ENCODE results near the gene MITF. TPM values are rescaled to one million over a fixed set of nuclear protein-coding genes. Genes with fewer than 3 reads are reported as not detected.

The MITF gene
- total and polyA plus RNA-seq, 7 donors = 11.8 to 98.1 (median 49.9) TPM

DNA sequence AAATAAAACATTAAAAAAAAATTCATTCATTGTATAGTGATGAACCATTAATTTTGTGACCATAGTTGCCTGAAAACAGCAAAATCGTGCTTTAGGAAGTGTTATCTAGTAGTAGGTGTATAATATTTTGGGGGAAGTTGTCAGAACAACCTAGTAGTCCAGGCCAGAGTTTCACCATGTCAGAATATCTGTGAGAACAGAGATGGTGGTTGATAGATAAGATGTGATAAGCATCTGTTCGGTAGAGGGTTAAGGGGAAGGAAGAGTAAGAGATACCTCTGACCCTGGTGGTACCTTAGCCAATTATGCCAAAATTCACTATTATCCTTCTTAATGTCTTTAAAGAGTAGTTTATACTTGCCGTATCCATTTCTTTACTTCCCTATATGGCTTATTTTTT lies 113.8 kb downstream of the MITF start:
- no peak for DNase-seq
- Histone ChIP-seq H3K36me3 (ENCODE audit: insufficient read depth in 1 of 2, low read depth in 1 of 2) (no peaks in the 10 kb centered on the region), H3K4me1 (peaks cover 64% of the 10 kb centered on the region), H3K9me3 (no peaks in the 10 kb centered on the region), H3K27ac (no peak overlapping the region), H3K4me3 (no peak overlapping the region), H3K27me3 (ENCODE audit: insufficient read depth in 3 of 3, low read length in 2 of 3) (no peaks in the 10 kb centered on the region)
- intact Hi-C loops (cut with DNase I) = loop anchor here in 1 of 2 donors (5.0 kb wide), 1 partner anchor 161 kb away; no protein-coding TSS in a partner anchor
- ATAC-seq = no peak
- TF ChIP-seq, protein P1, sequence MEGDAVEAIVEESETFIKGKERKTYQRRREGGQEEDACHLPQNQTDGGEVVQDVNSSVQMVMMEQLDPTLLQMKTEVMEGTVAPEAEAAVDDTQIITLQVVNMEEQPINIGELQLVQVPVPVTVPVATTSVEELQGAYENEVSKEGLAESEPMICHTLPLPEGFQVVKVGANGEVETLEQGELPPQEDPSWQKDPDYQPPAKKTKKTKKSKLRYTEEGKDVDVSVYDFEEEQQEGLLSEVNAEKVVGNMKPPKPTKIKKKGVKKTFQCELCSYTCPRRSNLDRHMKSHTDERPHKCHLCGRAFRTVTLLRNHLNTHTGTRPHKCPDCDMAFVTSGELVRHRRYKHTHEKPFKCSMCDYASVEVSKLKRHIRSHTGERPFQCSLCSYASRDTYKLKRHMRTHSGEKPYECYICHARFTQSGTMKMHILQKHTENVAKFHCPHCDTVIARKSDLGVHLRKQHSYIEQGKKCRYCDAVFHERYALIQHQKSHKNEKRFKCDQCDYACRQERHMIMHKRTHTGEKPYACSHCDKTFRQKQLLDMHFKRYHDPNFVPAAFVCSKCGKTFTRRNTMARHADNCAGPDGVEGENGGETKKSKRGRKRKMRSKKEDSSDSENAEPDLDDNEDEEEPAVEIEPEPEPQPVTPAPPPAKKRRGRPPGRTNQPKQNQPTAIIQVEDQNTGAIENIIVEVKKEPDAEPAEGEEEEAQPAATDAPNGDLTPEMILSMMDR (IDR thresholded peaks at IDR 0.05) = no peak
- 84 to 89% (median 88%) methylated on average over 3 of the region's 3 CpGs for WGBS, 3 donors

DNA sequence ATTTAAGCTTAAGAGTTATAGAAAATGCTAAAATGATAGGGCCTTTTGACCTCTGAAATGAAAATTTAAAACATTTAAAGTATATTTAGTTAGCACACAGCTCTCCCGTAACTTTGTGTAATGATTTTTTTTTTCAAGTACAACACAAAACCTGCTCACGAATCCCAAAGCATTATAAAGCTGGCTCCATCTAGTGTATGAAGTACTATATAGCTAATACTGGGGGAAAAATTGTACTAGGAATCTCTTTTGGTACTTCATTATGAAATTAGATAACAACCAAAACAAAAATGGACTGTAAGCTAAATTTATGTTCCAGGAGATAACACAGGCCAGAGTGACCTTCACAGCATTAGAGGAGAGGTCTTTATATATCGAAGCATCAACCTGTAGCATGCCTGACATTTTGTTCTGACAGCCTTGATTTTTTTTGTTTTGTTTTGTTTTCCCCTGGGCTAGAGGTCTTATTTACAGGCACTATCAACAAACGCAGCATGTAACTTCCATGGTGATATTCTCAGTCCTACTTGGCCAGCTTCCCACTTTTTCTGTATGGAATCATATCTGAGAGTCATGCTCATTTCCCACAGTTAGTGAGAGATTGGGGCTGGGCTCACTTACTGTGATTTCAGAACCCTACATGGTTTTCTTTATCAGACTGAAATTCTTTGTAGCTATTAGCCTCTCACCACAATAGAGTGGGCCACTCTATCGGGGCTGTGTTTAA lies 116.3 kb downstream of the MITF start:
- Histone ChIP-seq H3K27me3 (ENCODE audit: insufficient read depth in 3 of 3, low read length in 2 of 3) (no peaks in the 10 kb centered on the region), H3K9me3 (no peaks in the 10 kb centered on the region), H3K36me3 (ENCODE audit: insufficient read depth in 1 of 2, low read depth in 1 of 2) (no peaks in the 10 kb centered on the region), H3K4me3 (no peak overlapping the region), H3K27ac (peak overlapping the region; percentile 23), H3K4me1 (peaks cover 44% of the 10 kb centered on the region)
- DNase-seq = no peak
- intact Hi-C loops (cut with DNase I) = loop anchor here in 1 of 2 donors (5.0 kb wide), 2 partner anchors 33 to 163 kb away; no protein-coding TSS in a partner anchor
- WGBS, 3 donors = 19 to 30% (median 20%) methylated on average over 5 of the region's 5 CpGs
- TF ChIP-seq, protein P1 (IDR thresholded peaks at IDR 0.05) = peak; percentile 51
- peak; percentile 50 to 83 (median 68) for ATAC-seq

DNA sequence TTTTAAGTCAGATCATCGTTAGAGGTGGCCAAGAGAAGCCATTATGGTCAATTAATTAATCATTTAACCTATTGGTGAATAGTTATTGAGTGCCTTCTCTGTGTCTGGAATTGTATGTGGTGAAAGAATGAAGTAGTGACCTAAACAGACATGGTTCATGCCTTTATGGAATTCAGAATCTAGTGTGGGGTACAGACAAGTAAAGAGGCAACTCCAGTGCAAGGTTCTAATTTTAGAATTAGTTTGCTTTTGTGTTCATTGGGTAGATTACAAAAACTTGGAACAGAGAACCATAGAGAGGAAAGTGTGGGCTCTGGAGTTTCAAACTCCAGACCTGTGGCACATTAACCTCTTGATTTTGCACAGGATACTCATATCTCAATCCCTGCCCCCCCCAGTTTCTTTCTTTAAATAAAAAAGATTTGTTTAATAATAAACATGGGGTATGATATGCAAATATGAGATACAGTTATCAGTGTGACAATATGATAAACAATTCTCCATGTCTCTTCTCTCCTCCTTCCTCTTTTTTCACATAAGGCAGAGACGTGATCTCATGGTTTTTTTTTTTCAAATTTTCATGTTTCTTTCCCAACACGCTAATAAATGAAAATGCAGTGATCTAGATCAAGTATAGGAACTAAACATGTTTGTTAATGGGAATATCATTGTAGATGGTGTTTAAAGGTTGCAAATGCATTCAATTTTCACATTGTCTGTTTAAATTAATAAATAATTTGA lies 117.9 kb downstream of the MITF start:
- Histone ChIP-seq H3K9me3 (no peaks in the 10 kb centered on the region), H3K27ac (no peak overlapping the region), H3K27me3 (ENCODE audit: insufficient read depth in 3 of 3, low read length in 2 of 3) (no peaks in the 10 kb centered on the region), H3K4me1 (peaks cover 35% of the 10 kb centered on the region), H3K36me3 (ENCODE audit: insufficient read depth in 1 of 2, low read depth in 1 of 2) (no peaks in the 10 kb centered on the region), H3K4me3 (no peak overlapping the region)
- 60 to 75% (median 74%) methylated on average over 3 of the region's 3 CpGs for WGBS, 3 donors
- TF ChIP-seq, protein P1 (IDR thresholded peaks at IDR 0.05) = no peak
- intact Hi-C loops (cut with DNase I) = loop anchor here in 1 of 2 donors (5.0 kb wide), 2 partner anchors 35 to 165 kb away; no protein-coding TSS in a partner anchor
- peak in 1 of 4 donors; percentile 34 for ATAC-seq
- DNase-seq = no peak

DNA sequence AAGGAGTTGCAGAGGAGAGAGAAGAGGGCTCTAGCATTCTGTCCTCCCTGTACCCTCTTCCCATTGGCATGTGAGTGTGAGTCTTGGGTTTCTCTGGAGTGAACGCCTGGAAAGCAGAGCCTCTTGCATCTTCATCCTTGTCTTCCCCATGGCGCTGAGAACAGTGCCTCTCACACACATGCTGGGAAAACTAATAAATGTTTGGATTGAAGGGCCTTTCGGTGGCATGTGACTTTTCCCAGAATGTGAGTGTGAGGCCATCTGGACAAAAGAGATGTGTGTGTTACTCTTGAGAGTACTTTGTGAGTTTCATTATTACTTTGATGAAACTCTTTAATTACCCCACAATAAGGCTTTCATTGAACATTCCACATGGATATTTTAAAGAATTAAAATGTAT lies 122.3 kb downstream of the MITF start:
- Histone ChIP-seq H3K4me1 (peaks cover 30% of the 10 kb centered on the region), H3K4me3 (no peak overlapping the region), H3K36me3 (ENCODE audit: insufficient read depth in 1 of 2, low read depth in 1 of 2) (no peaks in the 10 kb centered on the region), H3K9me3 (no peaks in the 10 kb centered on the region), H3K27me3 (ENCODE audit: insufficient read depth in 3 of 3, low read length in 2 of 3) (no peaks in the 10 kb centered on the region), H3K27ac (no peak overlapping the region)
- intact Hi-C loops (cut with DNase I) = no loop called here
- TF ChIP-seq, protein P1 (IDR thresholded peaks at IDR 0.05) = no peak
- ATAC-seq (peak in 1 of 4 donors; percentile 32), DNase-seq (no peak)
- WGBS, 3 donors = 59 to 93% (median 71%) methylated on average over 3 of the region's 3 CpGs

All from psoas muscle (tissue), 8 donors.